ENCODE measurements around the gene FOXR2.

Gene FOXR2

GRCh38 chrX:55623100-55623499 is at the start of gene FOXR2:
TSS of gene FOXR2 (plus strand) at chrX:55623400. CDS start at chrX:55623712, 312 bp downstream.
- no peak for DNase-seq (ENCODE audit: low spot score)

- no peak for DNase-seq (ENCODE audit: low spot score)
Observed at GRCh38 chrX:55579115-55579514, 44.1 kb upstream of the FOXR2 start.

GRCh38 chrX:55582447-55582846 is 40.8 kb upstream of the FOXR2 start:
- no peak for DNase-seq (ENCODE audit: low spot score)

GRCh38 chrX:55593296-55593695 is 29.9 kb upstream of the FOXR2 start:
- DNase-seq (ENCODE audit: low spot score), result no peak

- no peak for DNase-seq (ENCODE audit: low spot score)
Observed at GRCh38 chrX:55593756-55594257, 29.4 kb upstream of the FOXR2 start.

- no peak for DNase-seq (ENCODE audit: low spot score)
Observed at GRCh38 chrX:55598333-55598732, 24.9 kb upstream of the FOXR2 start.

- no peak for DNase-seq (ENCODE audit: low spot score)
Observed at GRCh38 chrX:55619547-55619946, 3.7 kb upstream of the FOXR2 start.

- no peak for DNase-seq (ENCODE audit: low spot score)
Observed at GRCh38 chrX:55624403-55624802, 1.2 kb downstream of the FOXR2 start.

- DNase-seq (ENCODE audit: low spot score), result no peak
Observed at GRCh38 chrX:55636109-55636508, 12.9 kb downstream of the FOXR2 start.

- no peak for DNase-seq (ENCODE audit: low spot score)
Observed at GRCh38 chrX:55638933-55639332, 15.7 kb downstream of the FOXR2 start.

- DNase-seq (ENCODE audit: low spot score), result no peak
Observed at GRCh38 chrX:55640854-55641253, 17.7 kb downstream of the FOXR2 start.

- DNase-seq (ENCODE audit: low spot score), result no peak
Observed at GRCh38 chrX:55648434-55648833, 25.2 kb downstream of the FOXR2 start.

- DNase-seq (ENCODE audit: low spot score), result no peak
Observed at GRCh38 chrX:55659931-55660330, 36.7 kb downstream of the FOXR2 start.

GRCh38 chrX:55663584-55663983 is 40.4 kb downstream of the FOXR2 start:
- DNase-seq (ENCODE audit: low spot score), result no peak

- no peak for DNase-seq (ENCODE audit: low spot score)
Observed at GRCh38 chrX:55668084-55668483, 44.9 kb downstream of the FOXR2 start.

Data from putamen (tissue), 1 donor.